HepG2 (cell line): ENCODE results near the gene RPUSD4. TPM values are rescaled to one million over a fixed set of nuclear protein-coding genes. Genes with fewer than 3 reads are reported as not detected.

ENCODE experiments used
- ATAC-seq: fragments of 200-7000 bp; cut with Tn5 transposase; 3 replicates; pipeline ENCODE4 v1.9.1; 2020; ENCODE audit warnings: mild to moderate bottlenecking, moderate library complexity
- BruUV-seq: library from RNA; stranded (reverse); fragments of 400-500 nt; replicated peaks from 2 replicates; lab custom pipeline; 2021; lab: Mats Ljungman, UMichigan
- CTCF ChIA-PET: fragments of 300-600 bp; formaldehyde crosslinking; extraction: SDS; loops from one replicate; lab custom pipeline; 2021; ENCODE audit warnings: low total read pairs, inconsistent platforms, low intra/inter-chr PET ratio; lab: Yijun Ruan, JAX
- POLR2A ChIA-PET: fragments of 350-600 bp; sonication (Branson Sonifier 250); formaldehyde crosslinking; loops from one replicate; lab custom pipeline; 2020; ENCODE audit warnings: antibody characterized with exemption, inconsistent platforms; lab: Yijun Ruan, JAX
- DNase-seq: peaks from one replicate; pipeline ENCODE4 v3.0.0-alpha.2; 2015; ENCODE audit warnings: low spot score
- FAIRE-seq: peaks from 3 replicates; lab custom pipeline; 2011; peaks lifted over from hg19 to GRCh38; lab: Jason Lieb, UNC
- H2AFZ ChIP-seq: one replicate; pipeline ENCODE4 v1.6.1; 2011; ENCODE audit warnings: low read length, inconsistent platforms
- H3K27ac ChIP-seq: fragments of 300-600 bp; 3 replicates; pipeline ENCODE4 v1.8.0; 2011; ENCODE audit warnings: mixed run types, mild to moderate bottlenecking, mixed read lengths, low read length, inconsistent platforms; ENCODE audit not compliant: insufficient read depth; ENCODE audit errors: extremely low read length
- H3K27me3 ChIP-seq, 2 experiments: fragments of 200-600 bp in 1 of 2; 2 replicates in 1 of 2; 3 replicates in 1 of 2; pipeline versions ENCODE4 v1.6.0 to v1.8.0; 2011; ENCODE audit warnings: low read length in 2 of 2, mild to moderate bottlenecking in 2 of 2, moderate library complexity in 2 of 2, inconsistent platforms in 1 of 2; ENCODE audit not compliant: insufficient read depth in 2 of 2, control insufficient read depth in 1 of 2
- H3K36me3 ChIP-seq, 2 experiments: fragments of 200-600 bp in 1 of 2; replicated peaks in 1 of 2; 2 replicates in 1 of 2; 3 replicates in 1 of 2; pipeline versions ENCODE4 v1.5.1 to v1.8.0; 2011; ENCODE audit warnings: low read length in 2 of 2, inconsistent platforms in 1 of 2; ENCODE audit not compliant: insufficient read depth in 2 of 2, control insufficient read depth in 1 of 2
- H3K4me1 ChIP-seq: 2 replicates; pipeline ENCODE4 v1.5.1; 2012; ENCODE audit warnings: low read length, inconsistent platforms; ENCODE audit not compliant: insufficient read depth
- H3K4me2 ChIP-seq: 2 replicates; pipeline ENCODE4 v1.6.0; 2011; ENCODE audit warnings: low read depth, low read length, inconsistent platforms
- H3K4me3 ChIP-seq, 3 experiments: fragments of 200-600 bp in 1 of 3; sonication (generic), shearing (Covaris generic) in 1 of 3; replicated peaks in 1 of 3; 2 replicates each; pipeline ENCODE4 v1.5.1; 2011 to 2016; ENCODE audit warnings: low read length in 3 of 3, inconsistent platforms in 2 of 3, low read depth in 2 of 3, mild to moderate bottlenecking in 2 of 3, control low read depth in 1 of 3, mixed read lengths in 1 of 3; ENCODE audit not compliant: insufficient read depth in 1 of 3
- H3K79me2 ChIP-seq: one replicate; pipeline ENCODE4 v1.6.1; 2011; ENCODE audit warnings: low read length, inconsistent platforms; ENCODE audit not compliant: insufficient read depth
- H3K9ac ChIP-seq: 2 replicates; pipeline ENCODE4 v1.6.0; 2011; ENCODE audit warnings: mild to moderate bottlenecking, low read depth, low read length, inconsistent platforms; ENCODE audit not compliant: insufficient read depth
- H3K9me3 ChIP-seq: 2 replicates; pipeline ENCODE4 v1.5.1; 2012; ENCODE audit warnings: mild to moderate bottlenecking, low read length
- H4K20me1 ChIP-seq: 2 replicates; pipeline ENCODE4 v1.6.0; 2011; ENCODE audit warnings: inconsistent platforms, mild to moderate bottlenecking, low read length, moderate library complexity; ENCODE audit not compliant: insufficient read depth
- BCL6 ChIP-seq: IDR thresholded peaks from 2 replicates; pipeline ENCODE4 v1.6.1; 2016; ENCODE audit warnings: missing genetic modification reagents, missing compliant biosample characterization
- JUND ChIP-seq: sonication (generic); formaldehyde crosslinking; IDR thresholded peaks from 2 replicates; pipeline ENCODE4 v1.8.0; 2022; ENCODE audit warnings: mild to moderate bottlenecking, missing genetic modification reagents
- MIXL1 ChIP-seq: IDR thresholded peaks from 2 replicates; pipeline ENCODE4 v1.6.1; 2016
- POLR2AphosphoS5 ChIP-seq: IDR thresholded peaks from 2 replicates; pipeline ENCODE4 v1.6.1; 2012; ENCODE audit warnings: low read depth, low read length
- PTBP1 ChIP-seq: fragments of 200-400 bp; formaldehyde crosslinking; IDR thresholded peaks from 2 replicates; pipeline ENCODE4 v1.6.1; 2018; ENCODE audit warnings: low read length, low read depth; ENCODE audit not compliant: poor library complexity, severe bottlenecking
- RARA ChIP-seq: IDR thresholded peaks from 2 replicates; pipeline ENCODE4 v1.6.1; 2016; ENCODE audit warnings: missing genetic modification reagents, missing compliant biosample characterization
- SOX13 ChIP-seq, 3 experiments: fragments of 450-650 bp in 1 of 3; sonication (generic) in 1 of 3; formaldehyde crosslinking in 1 of 3; IDR thresholded peaks in 2 of 3; conservative IDR thresholded peaks in 1 of 3; 2 replicates each; pipeline versions ENCODE4 v1.5.0 to v1.6.1; 2016 to 2020; ENCODE audit warnings: antibody characterized with exemption in 1 of 3, mild to moderate bottlenecking in 1 of 3, missing compliant biosample characterization in 1 of 3, missing genetic modification reagents in 1 of 3, moderate library complexity in 1 of 3
- TCF7 ChIP-seq: sonication (generic); IDR thresholded peaks from 2 replicates; pipeline ENCODE4 v1.6.1; 2016; ENCODE audit warnings: antibody characterized with exemption, low read depth
- ZBTB21 ChIP-seq: sonication (generic); formaldehyde crosslinking; IDR thresholded peaks from 2 replicates; pipeline ENCODE4 v1.4.0; 2020; ENCODE audit warnings: missing genetic modification reagents
- ZC3H4 ChIP-seq: sonication (generic); formaldehyde crosslinking; IDR thresholded peaks from 2 replicates; pipeline ENCODE4 v1.4.0; 2020; ENCODE audit warnings: missing genetic modification reagents, borderline replicate concordance
- ZFY ChIP-seq: sonication (generic); formaldehyde crosslinking; IDR thresholded peaks from 2 replicates; pipeline ENCODE4 v1.4.0; 2020; ENCODE audit warnings: missing genetic modification reagents
- ZNF605 ChIP-seq: sonication (generic); formaldehyde crosslinking; IDR thresholded peaks from 2 replicates; pipeline ENCODE4 v1.8.0; 2022; ENCODE audit warnings: mild to moderate bottlenecking, missing genetic modification reagents
- WGBS: methylation state at CpG from one replicate; pipeline ENCODE4 v1.1.6; 2017; ENCODE audit warnings: low lambda C conversion rate; 5-methylcytosine and 5-hydroxymethylcytosine counted together
- in situ Hi-C: cut with HindIII; loops from 2 replicates; pipeline ENCODE4 v1.10.0; 2017; ENCODE audit warnings: low pct_unique_long_range_greater_than_20kb; ENCODE audit not compliant: extremely low pct_ligation_motif_present
- intact Hi-C: fragments of 100-400 bp; cut with micrococcal nuclease; formaldehyde crosslinking; loops from one replicate; pipeline ENCODE4 v1.10.0; 2022; ENCODE audit not compliant: unreplicated experiment
- polyA plus RNA-seq, 8 experiments: library from polyadenylated mRNA; depleted of rRNA in 3 of 8; stranded (reverse) in 7 of 8; unstranded in 1 of 8; fragments of >200 nt; fragmentation: Illumina TruSeq in 4 of 8; extraction: Trizol in 4 of 8; gene quantifications; 2 replicates each; pipeline versions ENCODE4 v1.2.1 to v1.2.3, GENCODE V29; 2011 to 2016; ENCODE audit warnings: low read depth in 4 of 8, missing spikeins in 1 of 8, mixed read lengths in 1 of 8; ENCODE audit not compliant: insufficient read depth in 1 of 8
- total RNA-seq, 5 experiments: library from RNA; depleted of rRNA; stranded (reverse); fragments of >200 nt; fragmentation: Illumina TruSeq; extraction: Trizol; gene quantifications; 2 replicates each; pipeline ENCODE4 v1.2.3, GENCODE V29; 2016; ENCODE audit warnings: low read depth in 1 of 5
- TF ChIP-seq, protein P1 (sequence below): sonication (generic); formaldehyde crosslinking; IDR thresholded peaks from 2 replicates; pipeline ENCODE4 v1.4.0; 2020; ENCODE audit warnings: mild to moderate bottlenecking, missing genetic modification reagents
- TF ChIP-seq, protein P2 (sequence below): sonication (generic); formaldehyde crosslinking; IDR thresholded peaks from 2 replicates; pipeline ENCODE4 v1.8.1; 2022; ENCODE audit warnings: mild to moderate bottlenecking, missing genetic modification reagents
- TF ChIP-seq, protein P3 (sequence below): sonication (generic); formaldehyde crosslinking; IDR thresholded peaks from 2 replicates; pipeline ENCODE4 v1.5.0; 2020; ENCODE audit warnings: mild to moderate bottlenecking, missing genetic modification reagents
- TF ChIP-seq, protein P4 (sequence below): sonication (generic); formaldehyde crosslinking; IDR thresholded peaks from 2 replicates; pipeline ENCODE4 v1.4.0; 2020; ENCODE audit warnings: missing genetic modification reagents

RPUSD4 gene
- total and polyA plus RNA-seq, 2 of the 13 experiments (the other 11 are each of a cell fraction or from before 2014, with no cell fraction given) = 45.0 to 52.9 TPM

DNA sequence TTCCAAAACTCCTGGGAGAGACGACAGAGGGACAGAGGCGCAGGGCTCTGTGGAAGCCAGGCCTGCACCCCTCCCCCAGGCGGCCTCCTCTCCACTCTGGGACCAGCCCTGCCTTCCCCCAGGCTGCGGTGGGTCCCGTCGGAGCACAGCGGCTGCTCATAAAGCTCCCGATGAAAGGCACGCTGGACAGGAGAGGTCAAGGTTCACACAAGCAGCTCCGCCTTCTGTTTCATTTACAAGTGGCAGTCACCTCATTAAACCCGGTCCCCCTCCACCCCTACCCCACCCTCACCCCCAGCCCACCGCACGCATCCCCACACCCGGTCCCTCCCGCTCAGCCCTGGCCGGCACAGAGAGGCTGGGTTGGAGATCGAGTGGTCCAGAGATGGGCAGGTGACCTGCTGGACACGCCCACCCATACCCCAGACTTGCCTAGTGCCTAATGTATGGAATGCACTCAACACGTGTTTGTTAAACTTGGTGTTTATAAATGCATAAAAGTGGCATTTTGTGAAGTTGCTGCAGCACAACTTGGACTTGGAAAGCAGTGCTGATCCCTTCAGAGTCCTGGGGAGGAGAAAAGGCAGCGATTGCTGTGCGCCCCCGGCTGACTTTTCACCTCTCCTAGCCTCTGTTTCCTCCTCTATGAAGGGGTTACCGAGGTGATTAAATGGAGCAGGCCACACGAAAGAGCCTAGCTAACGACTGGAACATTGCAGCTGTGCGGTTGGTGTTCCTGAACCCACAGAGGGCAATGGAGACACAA lies 26.0 kb downstream of the RPUSD4 start:
- in situ Hi-C loops = loop anchor here (5.0 kb wide), 1 partner anchor 263 kb away; no protein-coding TSS in a partner anchor
- H3K27ac ChIP-seq = peak overlapping the region; percentile 94
- peaks cover 90% of the 10 kb centered on the region for H3K4me1 ChIP-seq
- 25% methylated on average over 24 of the region's 26 CpGs for WGBS
- no peaks in the 10 kb centered on the region for H3K9me3 ChIP-seq
- H4K20me1 ChIP-seq = no peaks in the 10 kb centered on the region
- peak; percentile 27 for ATAC-seq
- BruUV-seq = no TSS peak
- no peak overlapping the region for H3K4me3 ChIP-seq
- H3K4me2 ChIP-seq = peak overlapping the region; percentile 85
- ChIA-PET CTCF (no interaction called here), POLR2A (interaction anchor here (0.9 to 7.7 kb wide), 4 partner anchors 22 to 71 kb away, joined by 3 to 87 read pairs (median 28); no protein-coding TSS in a partner anchor)
- peak; percentile 61 for DNase-seq
- H3K79me2 ChIP-seq = no peaks in the 10 kb centered on the region
- H3K9ac ChIP-seq = peak overlapping the region; percentile 70; the same call in 1 of the 2 replicates
- H2AFZ ChIP-seq = no peak overlapping the region
- intact Hi-C loops = loop anchor here (1.0 to 2.0 kb wide), 2 partner anchors 38 to 123 kb away; partner anchors contain the start of gene CDON
- peak; percentile 66 for FAIRE-seq
- no peaks in the 10 kb centered on the region for H3K27me3 ChIP-seq
- H3K36me3 ChIP-seq = no peaks in the 10 kb centered on the region
- TF ChIP-seq ZBTB21 (no peak), BCL6 (CRISPR knock-in tag) (no peak), RARA (CRISPR knock-in tag) (peak; percentile 14; the same call in 1 of the 2 replicates), ZFY (CRISPR knock-in tag) (peak; percentile 56; the same call in 1 of the 2 replicates), ZC3H4 (CRISPR knock-in tag) (no peak), TCF7 (peak; percentile 26; the same call in 1 of the 2 replicates), ZNF605 (CRISPR knock-in tag) (no peak), SOX13 (IDR thresholded peaks at IDR 0.05) (no peak), SOX13 (CRISPR knock-in tag; conservative IDR thresholded peaks at IDR 0.05 in 1 of 2, IDR thresholded peaks at IDR 0.05 in 1 of 2) (peak in 1 of 2 experiments; percentile 46; a peak in 1 of 4 replicates), PTBP1 (no peak), MIXL1 (CRISPR knock-in tag) (0 out of 2 replicates have a peak, but pooled peaks have one; percentile 10), POLR2AphosphoS5 (peak; percentile 17; the same call in 1 of the 2 replicates), JUND (CRISPR knock-in tag) (no peak)
- TF ChIP-seq, protein P1, sequence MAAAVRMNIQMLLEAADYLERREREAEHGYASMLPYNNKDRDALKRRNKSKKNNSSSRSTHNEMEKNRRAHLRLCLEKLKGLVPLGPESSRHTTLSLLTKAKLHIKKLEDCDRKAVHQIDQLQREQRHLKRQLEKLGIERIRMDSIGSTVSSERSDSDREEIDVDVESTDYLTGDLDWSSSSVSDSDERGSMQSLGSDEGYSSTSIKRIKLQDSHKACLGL (CRISPR knock-in tag) = 0 out of 2 replicates have a peak, but pooled peaks have one; percentile 8
- TF ChIP-seq, protein P2, sequence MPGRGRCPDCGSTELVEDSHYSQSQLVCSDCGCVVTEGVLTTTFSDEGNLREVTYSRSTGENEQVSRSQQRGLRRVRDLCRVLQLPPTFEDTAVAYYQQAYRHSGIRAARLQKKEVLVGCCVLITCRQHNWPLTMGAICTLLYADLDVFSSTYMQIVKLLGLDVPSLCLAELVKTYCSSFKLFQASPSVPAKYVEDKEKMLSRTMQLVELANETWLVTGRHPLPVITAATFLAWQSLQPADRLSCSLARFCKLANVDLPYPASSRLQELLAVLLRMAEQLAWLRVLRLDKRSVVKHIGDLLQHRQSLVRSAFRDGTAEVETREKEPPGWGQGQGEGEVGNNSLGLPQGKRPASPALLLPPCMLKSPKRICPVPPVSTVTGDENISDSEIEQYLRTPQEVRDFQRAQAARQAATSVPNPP (CRISPR knock-in tag) = no peak
- TF ChIP-seq, protein P3, sequence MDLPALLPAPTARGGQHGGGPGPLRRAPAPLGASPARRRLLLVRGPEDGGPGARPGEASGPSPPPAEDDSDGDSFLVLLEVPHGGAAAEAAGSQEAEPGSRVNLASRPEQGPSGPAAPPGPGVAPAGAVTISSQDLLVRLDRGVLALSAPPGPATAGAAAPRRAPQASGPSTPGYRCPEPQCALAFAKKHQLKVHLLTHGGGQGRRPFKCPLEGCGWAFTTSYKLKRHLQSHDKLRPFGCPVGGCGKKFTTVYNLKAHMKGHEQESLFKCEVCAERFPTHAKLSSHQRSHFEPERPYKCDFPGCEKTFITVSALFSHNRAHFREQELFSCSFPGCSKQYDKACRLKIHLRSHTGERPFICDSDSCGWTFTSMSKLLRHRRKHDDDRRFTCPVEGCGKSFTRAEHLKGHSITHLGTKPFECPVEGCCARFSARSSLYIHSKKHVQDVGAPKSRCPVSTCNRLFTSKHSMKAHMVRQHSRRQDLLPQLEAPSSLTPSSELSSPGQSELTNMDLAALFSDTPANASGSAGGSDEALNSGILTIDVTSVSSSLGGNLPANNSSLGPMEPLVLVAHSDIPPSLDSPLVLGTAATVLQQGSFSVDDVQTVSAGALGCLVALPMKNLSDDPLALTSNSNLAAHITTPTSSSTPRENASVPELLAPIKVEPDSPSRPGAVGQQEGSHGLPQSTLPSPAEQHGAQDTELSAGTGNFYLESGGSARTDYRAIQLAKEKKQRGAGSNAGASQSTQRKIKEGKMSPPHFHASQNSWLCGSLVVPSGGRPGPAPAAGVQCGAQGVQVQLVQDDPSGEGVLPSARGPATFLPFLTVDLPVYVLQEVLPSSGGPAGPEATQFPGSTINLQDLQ = no peak
- TF ChIP-seq, protein P4, sequence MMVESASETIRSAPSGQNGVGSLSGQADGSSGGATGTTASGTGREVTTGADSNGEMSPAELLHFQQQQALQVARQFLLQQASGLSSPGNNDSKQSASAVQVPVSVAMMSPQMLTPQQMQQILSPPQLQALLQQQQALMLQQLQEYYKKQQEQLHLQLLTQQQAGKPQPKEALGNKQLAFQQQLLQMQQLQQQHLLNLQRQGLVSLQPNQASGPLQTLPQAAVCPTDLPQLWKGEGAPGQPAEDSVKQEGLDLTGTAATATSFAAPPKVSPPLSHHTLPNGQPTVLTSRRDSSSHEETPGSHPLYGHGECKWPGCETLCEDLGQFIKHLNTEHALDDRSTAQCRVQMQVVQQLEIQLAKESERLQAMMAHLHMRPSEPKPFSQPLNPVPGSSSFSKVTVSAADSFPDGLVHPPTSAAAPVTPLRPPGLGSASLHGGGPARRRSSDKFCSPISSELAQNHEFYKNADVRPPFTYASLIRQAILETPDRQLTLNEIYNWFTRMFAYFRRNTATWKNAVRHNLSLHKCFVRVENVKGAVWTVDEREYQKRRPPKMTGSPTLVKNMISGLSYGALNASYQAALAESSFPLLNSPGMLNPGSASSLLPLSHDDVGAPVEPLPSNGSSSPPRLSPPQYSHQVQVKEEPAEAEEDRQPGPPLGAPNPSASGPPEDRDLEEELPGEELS (CRISPR knock-in tag) = peak; percentile 60; the same call in 1 of the 2 replicates
